H9 (cell line): Measurements from ENCODE around the gene PODNL1. TPM values are rescaled to one million over a fixed set of nuclear protein-coding genes. Genes with fewer than 3 reads are reported as not detected.

ENCODE experiments used
- DNase-seq: peaks from one replicate; pipeline ENCODE4 v3.0.0-alpha.2; 2017
- H2AFZ ChIP-seq: one replicate; pipeline ENCODE4 v1.6.1; 2013; ENCODE audit warnings: mild to moderate bottlenecking, low read length, control low read depth, moderate library complexity
- H2AK5ac ChIP-seq: 2 replicates; pipeline ENCODE4 v1.6.1; 2013; ENCODE audit warnings: low read length, control low read depth, mixed read lengths; ENCODE audit not compliant: insufficient read length
- H2BK120ac ChIP-seq: one replicate; pipeline ENCODE4 v1.6.1; 2013; ENCODE audit warnings: low read depth, mild to moderate bottlenecking, low read length, control low read depth, inconsistent platforms; ENCODE audit not compliant: poor library complexity, severe bottlenecking
- H2BK12ac ChIP-seq: 2 replicates; pipeline ENCODE4 v1.6.1; 2013; ENCODE audit warnings: low read length, control low read depth, mixed read lengths, low read depth; ENCODE audit not compliant: insufficient read length
- H2BK15ac ChIP-seq: 2 replicates; pipeline ENCODE4 v1.6.1; 2013; ENCODE audit warnings: low read depth, low read length, control low read depth
- H2BK20ac ChIP-seq: one replicate; pipeline ENCODE4 v1.6.1; 2013; ENCODE audit warnings: low read depth, mild to moderate bottlenecking, low read length, control low read depth, inconsistent platforms; ENCODE audit not compliant: poor library complexity, severe bottlenecking
- H2BK5ac ChIP-seq: 2 replicates; pipeline ENCODE4 v1.6.1; 2013; ENCODE audit warnings: low read length, control low read depth, mixed read lengths; ENCODE audit not compliant: insufficient read length
- H3K14ac ChIP-seq: 2 replicates; pipeline ENCODE4 v1.6.1; 2013; ENCODE audit warnings: low read length, control low read depth; ENCODE audit not compliant: insufficient read depth
- H3K18ac ChIP-seq: 2 replicates; pipeline ENCODE4 v1.6.1; 2013; ENCODE audit warnings: low read depth, mild to moderate bottlenecking, mixed read lengths, low read length, control low read depth; ENCODE audit not compliant: insufficient read length
- H3K23ac ChIP-seq: 2 replicates; pipeline ENCODE4 v1.6.1; 2013; ENCODE audit warnings: low read length, control low read depth, mixed read lengths, low read depth; ENCODE audit not compliant: insufficient read length
- H3K23me2 ChIP-seq: 2 replicates; pipeline ENCODE4 v1.6.1; 2013; ENCODE audit warnings: low read depth, mild to moderate bottlenecking, mixed read lengths, low read length, control low read depth; ENCODE audit not compliant: insufficient read length, poor library complexity, severe bottlenecking
- H3K27ac ChIP-seq: 2 replicates; pipeline ENCODE4 v1.5.1; 2013; ENCODE audit warnings: low read length, control low read depth, mixed read lengths, low read depth; ENCODE audit not compliant: insufficient read length
- H3K27me3 ChIP-seq: 2 replicates; pipeline ENCODE4 v1.6.1; 2013; ENCODE audit warnings: low read length, control low read depth, inconsistent platforms; ENCODE audit not compliant: insufficient read depth
- H3K4ac ChIP-seq: 2 replicates; pipeline ENCODE4 v1.6.1; 2013; ENCODE audit warnings: low read depth, mild to moderate bottlenecking, control low read depth, inconsistent platforms, low read length, moderate library complexity
- H3K4me1 ChIP-seq: 2 replicates; pipeline ENCODE4 v1.6.1; 2013; ENCODE audit warnings: low read length, control low read depth, inconsistent platforms; ENCODE audit not compliant: insufficient read depth
- H3K4me2 ChIP-seq: 2 replicates; pipeline ENCODE4 v1.6.1; 2013; ENCODE audit warnings: low read length, control low read depth, mixed read lengths; ENCODE audit not compliant: insufficient read length, insufficient read depth
- H3K56ac ChIP-seq: 2 replicates; pipeline ENCODE4 v1.6.1; 2013; ENCODE audit warnings: low read depth, mild to moderate bottlenecking, mixed read lengths, low read length, control low read depth; ENCODE audit not compliant: insufficient read length
- H3K79me1 ChIP-seq: 2 replicates; pipeline ENCODE4 v1.6.1; 2013; ENCODE audit warnings: low read depth, mild to moderate bottlenecking, moderate library complexity, low read length, control low read depth, inconsistent platforms; ENCODE audit not compliant: insufficient read depth, poor library complexity, severe bottlenecking
- H3K79me2 ChIP-seq: 2 replicates; pipeline ENCODE4 v1.6.1; 2013; ENCODE audit warnings: low read length, control low read depth, inconsistent platforms; ENCODE audit not compliant: insufficient read depth
- H3K9ac ChIP-seq: 2 replicates; pipeline ENCODE4 v1.6.1; 2013; ENCODE audit warnings: low read length, control low read depth, mixed read lengths; ENCODE audit not compliant: insufficient read length; ENCODE audit errors: extremely low read depth
- H3K9me3 ChIP-seq: one replicate; pipeline ENCODE4 v1.6.1; 2013; ENCODE audit warnings: low read depth, low read length, inconsistent platforms; ENCODE audit not compliant: control insufficient read depth
- H3T11ph ChIP-seq: one replicate; pipeline ENCODE4 v1.6.1; 2013; ENCODE audit warnings: mild to moderate bottlenecking, low read length, control low read depth, inconsistent platforms
- H4K20me1 ChIP-seq: one replicate; pipeline ENCODE4 v1.6.1; 2013; ENCODE audit not compliant: control insufficient read depth, insufficient read length, insufficient read depth
- H4K5ac ChIP-seq: 2 replicates; pipeline ENCODE4 v1.6.1; 2013; ENCODE audit warnings: low read depth, mild to moderate bottlenecking, mixed read lengths, low read length, control low read depth; ENCODE audit not compliant: insufficient read length
- H4K8ac ChIP-seq: replicated peaks from 2 replicates; pipeline ENCODE4 v1.6.1; 2013; ENCODE audit warnings: low read length, control low read depth, mixed read lengths, low read depth; ENCODE audit not compliant: insufficient read length
- H4K91ac ChIP-seq: 2 replicates; pipeline ENCODE4 v1.6.1; 2013; ENCODE audit warnings: low read depth, mild to moderate bottlenecking, moderate library complexity, mixed read lengths, low read length, control low read depth; ENCODE audit not compliant: insufficient read length
- H3K27ac Mint-ChIP-seq, 3 experiments: 2 replicates in 2 of 3; 3 replicates in 1 of 3; pipeline ENCODE4 v1.8.0; 2020 to 2021; ENCODE audit warnings: mixed read lengths in 3 of 3, mild to moderate bottlenecking in 1 of 3, moderate library complexity in 1 of 3
- H3K27me3 Mint-ChIP-seq: 2 replicates; pipeline ENCODE4 v1.8.0; 2021; ENCODE audit warnings: low read depth, mild to moderate bottlenecking, moderate library complexity, mixed read lengths
- H3K36me3 Mint-ChIP-seq, 3 experiments: 2 replicates in 2 of 3; 3 replicates in 1 of 3; pipeline ENCODE4 v1.8.0; 2020 to 2021; ENCODE audit warnings: low read depth in 3 of 3, mixed read lengths in 3 of 3; ENCODE audit not compliant: insufficient read depth in 1 of 3
- H3K4me1 Mint-ChIP-seq, 2 experiments: 2 replicates each; pipeline ENCODE4 v1.8.0; 2020; ENCODE audit warnings: mixed read lengths in 2 of 2
- H3K4me3 Mint-ChIP-seq, 2 experiments: 2 replicates in 1 of 2; 3 replicates in 1 of 2; pipeline ENCODE4 v1.8.0; 2020 to 2021; ENCODE audit warnings: mild to moderate bottlenecking in 2 of 2, mixed read lengths in 2 of 2, moderate library complexity in 1 of 2
- H3K9me3 Mint-ChIP-seq, 2 experiments: 2 replicates in 1 of 2; 3 replicates in 1 of 2; pipeline ENCODE4 v1.8.0; 2020; ENCODE audit warnings: mild to moderate bottlenecking in 2 of 2, mixed read lengths in 2 of 2, moderate library complexity in 1 of 2
- CTCF ChIP-seq: fragments of 200-600 bp; sonication (generic); conservative IDR thresholded peaks from 3 replicates; pipeline ENCODE4 v1.8.0; 2021; ENCODE audit warnings: antibody characterized with exemption, mild to moderate bottlenecking
- WGBS: extraction: QIAGEN DNeasy Blood & Tissue Kit; methylation state at CpG from one replicate; pipeline ENCODE4 v1.1.7; 2013; ENCODE audit warnings: missing lambda C conversion rate, low lambda C conversion rate, mixed read lengths; ENCODE audit not compliant: insufficient read length; ENCODE audit errors: extremely low coverage; 5-methylcytosine and 5-hydroxymethylcytosine counted together
- total RNA-seq: library from RNA; stranded (reverse); gene quantifications from 2 replicates; pipeline ENCODE4 v1.2.1, GENCODE V29; 2021

The PODNL1 gene
- total RNA-seq, 1 experiment from 2014 or later = 0.68 TPM

GRCh38 chr19:13959962-13960862 lies 22.0 kb upstream of the PODNL1 start:
- Mint-ChIP-seq H3K36me3 (peaks cover 22 to 61% (median 59%) of the 10 kb centered on the region in 3 experiments; a peak in 6 of 7 replicates), H3K4me1 (peaks cover 4 to 6% of the 10 kb centered on the region in 2 experiments; a peak in 3 of 4 replicates), H3K4me3 (no peak overlapping the region), H3K27me3 (no peaks in the 10 kb centered on the region), H3K27ac (peak overlapping the region; percentile 40 to 79 (median 58); a peak in 4 of 7 replicates), H3K9me3 (no peaks in the 10 kb centered on the region)
- TF ChIP-seq CTCF = peak; percentile 59
- H3K79me1 ChIP-seq = no peaks in the 10 kb centered on the region
- DNase-seq = peak; percentile 64
- no peak overlapping the region for H3K18ac ChIP-seq
- H3K4ac ChIP-seq = no peak overlapping the region
- H3K14ac ChIP-seq = no peak overlapping the region; the same call in 1 of the 2 replicates
- H3T11ph ChIP-seq = no peak overlapping the region
- H3K79me2 ChIP-seq = no peaks in the 10 kb centered on the region
- no peak overlapping the region for H2AFZ ChIP-seq
- no peak overlapping the region for H3K56ac ChIP-seq
- H2BK20ac ChIP-seq = no peak overlapping the region
- H3K27me3 ChIP-seq = no peaks in the 10 kb centered on the region
- no peaks in the 10 kb centered on the region for H3K9me3 ChIP-seq
- no peak overlapping the region for H3K23ac ChIP-seq
- no peak overlapping the region for H2AK5ac ChIP-seq
- H2BK12ac ChIP-seq = no peak overlapping the region
- no peak overlapping the region for H3K27ac ChIP-seq
- no peak overlapping the region for H2BK15ac ChIP-seq
- H3K9ac ChIP-seq = no peak overlapping the region
- H3K23me2 ChIP-seq = no peaks in the 10 kb centered on the region
- WGBS = no CpG with 5 or more reads among the region's 27 CpGs
- no peak overlapping the region for H4K91ac ChIP-seq
- H2BK120ac ChIP-seq = no peak overlapping the region
- H4K8ac ChIP-seq = no peak overlapping the region
- no peak overlapping the region for H3K4me2 ChIP-seq
- H4K20me1 ChIP-seq = no peaks in the 10 kb centered on the region
- no peaks in the 10 kb centered on the region for H3K4me1 ChIP-seq
- no peak overlapping the region for H4K5ac ChIP-seq
- no peak overlapping the region for H2BK5ac ChIP-seq
